CD4-positive, alpha-beta T cell (primary cell): Measurements from ENCODE around the gene PPP1R3F. TPM values are rescaled to one million over a fixed set of nuclear protein-coding genes. Genes with fewer than 3 reads are reported as not detected.

Source experiments
- ATAC-seq: fragments of 200-7000 bp; cut with Tn5 transposase; one replicate; pipeline ENCODE4 v1.10.0; 2022; ENCODE audit warnings: mild to moderate bottlenecking; ENCODE audit not compliant: poor library complexity
- CTCF ChIA-PET: fragments of 350-600 bp; sonication (Branson Sonifier 250); formaldehyde crosslinking; loops from one replicate; lab custom pipeline; 2021; ENCODE audit warnings: antibody characterized with exemption, inconsistent platforms; lab: Charles Lee
- POLR2A ChIA-PET: fragments of 350-600 bp; sonication (Branson Sonifier 250); formaldehyde crosslinking; loops from one replicate; lab custom pipeline; 2021; ENCODE audit warnings: antibody characterized with exemption, inconsistent platforms; lab: Charles Lee
- DNase-seq, 14 experiments: peaks; one replicate each; pipeline ENCODE4 v3.0.0-alpha.2; 2013 to 2020; ENCODE audit warnings: mixed read lengths in 2 of 14
- H3K27ac ChIP-seq, 2 donors: one replicate each; pipeline versions ENCODE4 v1.5.1 to v1.7.0; 2013; ENCODE audit warnings: low read length in 2 of 2, low read depth in 1 of 2, mild to moderate bottlenecking in 1 of 2
- H3K27me3 ChIP-seq, 2 experiments: 1 replicate in 1 of 2; 2 replicates in 1 of 2; pipeline versions ENCODE4 v1.6.1 to v1.7.0; 2013; ENCODE audit warnings: low read length in 2 of 2, control low read depth in 1 of 2, mild to moderate bottlenecking in 1 of 2, moderate library complexity in 1 of 2; ENCODE audit not compliant: insufficient read depth in 2 of 2, control insufficient read depth in 1 of 2
- H3K36me3 ChIP-seq: one replicate; pipeline ENCODE4 v1.6.1; 2013; ENCODE audit warnings: low read length, control low read depth; ENCODE audit not compliant: insufficient read depth
- H3K4me1 ChIP-seq: one replicate; pipeline ENCODE4 v1.6.1; 2013; ENCODE audit warnings: low read length, control low read depth; ENCODE audit not compliant: insufficient read depth
- H3K4me3 ChIP-seq: one replicate; pipeline ENCODE4 v1.5.1; 2013; ENCODE audit warnings: mild to moderate bottlenecking, low read length, moderate library complexity
- H3K9me3 ChIP-seq, 2 experiments: 1 replicate in 1 of 2; 2 replicates in 1 of 2; pipeline versions ENCODE4 v1.6.1 to v1.7.0; 2013; ENCODE audit warnings: low read length in 2 of 2, mild to moderate bottlenecking in 2 of 2, control low read depth in 1 of 2, moderate library complexity in 1 of 2; ENCODE audit not compliant: control insufficient read depth in 1 of 2, insufficient read depth in 1 of 2
- H3K27ac Mint-ChIP-seq: one replicate; pipeline ENCODE4 v1.8.0; 2020; ENCODE audit warnings: mixed read lengths
- H3K27me3 Mint-ChIP-seq: one replicate; pipeline ENCODE4 v1.8.0; 2021; ENCODE audit warnings: mixed read lengths
- H3K36me3 Mint-ChIP-seq: one replicate; pipeline ENCODE4 v1.8.0; 2021; ENCODE audit warnings: low read depth, mixed read lengths
- H3K4me1 Mint-ChIP-seq: one replicate; pipeline ENCODE4 v1.8.0; 2021; ENCODE audit warnings: low read depth, mixed read lengths
- H3K4me3 Mint-ChIP-seq: one replicate; pipeline ENCODE4 v1.8.0; 2020; ENCODE audit warnings: mild to moderate bottlenecking, mixed read lengths
- H3K9me3 Mint-ChIP-seq: one replicate; pipeline ENCODE4 v1.8.0; 2020; ENCODE audit warnings: mixed read lengths
- CTCF ChIP-seq: fragments of 200-600 bp; IDR thresholded peaks from one replicate; pipeline ENCODE4 v1.8.0; 2022; ENCODE audit warnings: antibody characterized with exemption, mild to moderate bottlenecking
- intact Hi-C, 2 experiments: fragments of 100-400 bp; cut with DNase I in 1 of 2; cut with micrococcal nuclease in 1 of 2; formaldehyde crosslinking; loops; one replicate each; pipeline versions ENCODE4 v1.15.1 to v1.9.0; 2023 to 2025; cut with DNase I, micrococcal nuclease
- total RNA-seq, 174 experiments: library from RNA in 2 of 174; stranded (reverse) in 2 of 174; gene quantifications; one replicate each; pipeline ENCODE4 v1.2.3 and lab custom pipeline; 2021 to 2026

Gene PPP1R3F
- total RNA-seq, 2 experiments from 2014 or later, result 8.5 to 9.1 TPM

GRCh38 chrX:49282647-49283011, 13.0 kb downstream of the PPP1R3F start:
- H3K4me3 Mint-ChIP-seq, result no peak overlapping the region
- ChIA-PET POLR2A (interaction anchor here (0.7 kb wide), 1 partner anchor 10 kb away, joined by 4 read pairs; no protein-coding TSS in a partner anchor), CTCF (no interaction called here)
- DNase-seq, result no peak
- peaks cover 42% of the 10 kb centered on the region for H3K4me1 Mint-ChIP-seq
- H3K36me3 Mint-ChIP-seq, result peaks cover 13% of the 10 kb centered on the region
- peak overlapping the region; percentile 39 for H3K27ac Mint-ChIP-seq
- Histone ChIP-seq H3K36me3 (peaks cover 3% of the 10 kb centered on the region), H3K9me3 (no peaks in the 10 kb centered on the region), H3K27me3 (no peaks in the 10 kb centered on the region), H3K4me3 (no peak overlapping the region), H3K4me1 (peaks cover 52% of the 10 kb centered on the region), H3K27ac (no peak overlapping the region)
- intact Hi-C loops, result no loop called here
- TF ChIP-seq CTCF, result no peak
- no peaks in the 10 kb centered on the region for H3K9me3 Mint-ChIP-seq
- no peaks in the 10 kb centered on the region for H3K27me3 Mint-ChIP-seq
- no peak for ATAC-seq

GRCh38 chrX:49284212-49284611, 14.6 kb downstream of the PPP1R3F start:
- Histone ChIP-seq H3K27me3 (no peaks in the 10 kb centered on the region), H3K9me3 (no peaks in the 10 kb centered on the region), H3K4me1 (peaks cover 47% of the 10 kb centered on the region), H3K36me3 (peaks cover 3% of the 10 kb centered on the region), H3K27ac (no peak overlapping the region), H3K4me3 (no peak overlapping the region)
- Mint-ChIP-seq H3K4me3 (no peak overlapping the region), H3K27me3 (no peaks in the 10 kb centered on the region), H3K36me3 (peaks cover 13% of the 10 kb centered on the region), H3K27ac (no peak overlapping the region), H3K4me1 (peaks cover 38% of the 10 kb centered on the region), H3K9me3 (no peaks in the 10 kb centered on the region)
- no peak for TF ChIP-seq CTCF
- ChIA-PET POLR2A (interaction anchor here (1.1 kb wide), 1 partner anchor 11 kb away, joined by 3 read pairs; no protein-coding TSS in a partner anchor), CTCF (no interaction called here)
- ATAC-seq (no peak), DNase-seq (no peak)
- intact Hi-C loops, result no loop called here

- CTCF ChIA-PET, result no interaction called here
- Mint-ChIP-seq H3K27ac (no peak overlapping the region), H3K27me3 (no peaks in the 10 kb centered on the region), H3K9me3 (no peaks in the 10 kb centered on the region), H3K36me3 (peaks cover 13% of the 10 kb centered on the region), H3K4me1 (peaks cover 30% of the 10 kb centered on the region), H3K4me3 (no peak overlapping the region)
- no peak overlapping the region for H3K4me3 ChIP-seq
- DNase-seq, result no peak
- ATAC-seq, result no peak
- POLR2A ChIA-PET, result interaction anchor here (2.3 kb wide), 1 partner anchor 17 kb away, joined by 6 read pairs; the partner anchor contains the start of gene PPP1R3F
- H3K27me3 ChIP-seq, result no peaks in the 10 kb centered on the region
- peaks cover 37% of the 10 kb centered on the region for H3K4me1 ChIP-seq
- peaks cover 3% of the 10 kb centered on the region for H3K36me3 ChIP-seq
- no peak overlapping the region for H3K27ac ChIP-seq
- no peak for TF ChIP-seq CTCF
- no peaks in the 10 kb centered on the region for H3K9me3 ChIP-seq
- intact Hi-C loops, result no loop called here
Observed at GRCh38 chrX:49286136-49286535, 16.5 kb downstream of the PPP1R3F start.
